Astrocyte of the cerebellum (primary cell): ENCODE data around the gene OSER1.

Experiments used
- DNase-seq: peaks from one replicate; pipeline ENCODE4 v3.0.0-alpha.2; 2011; ENCODE audit warnings: low read depth
- H3K4me3 ChIP-seq: 2 replicates; pipeline ENCODE4 v1.5.1; 2011; ENCODE audit warnings: mild to moderate bottlenecking, low read depth, low read length, moderate library complexity
- in situ Hi-C: cut with HindIII; loops from 2 replicates; pipeline ENCODE4 v1.10.0; 2017; ENCODE audit warnings: low sequenced_read_pairs
- TF ChIP-seq, protein P1 (sequence below): IDR thresholded peaks from 2 replicates; pipeline ENCODE4 v1.5.1; 2012; ENCODE audit warnings: low read length, low read depth, moderate library complexity, mild to moderate bottlenecking; ENCODE audit errors: missing control alignments

The OSER1 gene

DNA sequence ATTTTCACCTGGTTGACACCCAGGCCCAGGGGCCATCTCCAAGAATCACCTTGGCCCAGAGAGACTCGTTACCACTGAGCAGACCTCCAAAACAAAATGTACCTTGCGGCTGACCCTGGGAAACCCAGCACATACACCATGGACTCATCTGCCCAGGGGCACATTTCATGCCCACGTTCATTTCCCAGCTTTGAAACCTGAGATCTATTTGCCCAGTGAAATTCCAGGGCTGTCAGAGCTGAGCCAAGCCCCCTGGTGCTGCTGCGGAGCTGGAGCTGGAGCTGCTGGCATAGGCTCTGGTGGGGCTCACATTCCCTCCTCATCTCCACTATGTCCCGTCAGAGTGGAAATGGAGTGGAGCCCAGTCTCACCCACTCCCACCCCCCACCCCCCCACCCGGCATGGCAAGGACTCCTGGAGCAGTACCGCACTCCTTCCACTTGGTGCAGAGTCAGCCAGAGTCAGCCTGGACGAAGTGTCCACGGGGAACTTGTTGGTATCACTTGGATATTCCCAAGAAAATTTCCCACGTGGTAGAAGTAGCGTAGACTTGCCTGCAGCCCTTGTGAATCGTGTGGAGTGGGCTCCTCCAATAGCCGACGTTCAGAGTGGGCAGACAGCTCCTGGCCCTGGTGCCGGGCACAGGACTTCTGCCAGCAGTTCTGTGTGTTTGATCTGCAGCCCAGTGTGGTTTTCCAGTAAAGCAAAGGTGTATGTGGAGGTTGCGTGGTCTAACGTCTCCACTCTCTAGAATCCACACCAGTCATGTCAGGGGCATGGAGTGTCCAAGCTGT lies 18.1 kb upstream of the OSER1 start:
- no peak for DNase-seq
- TF ChIP-seq, protein P1, sequence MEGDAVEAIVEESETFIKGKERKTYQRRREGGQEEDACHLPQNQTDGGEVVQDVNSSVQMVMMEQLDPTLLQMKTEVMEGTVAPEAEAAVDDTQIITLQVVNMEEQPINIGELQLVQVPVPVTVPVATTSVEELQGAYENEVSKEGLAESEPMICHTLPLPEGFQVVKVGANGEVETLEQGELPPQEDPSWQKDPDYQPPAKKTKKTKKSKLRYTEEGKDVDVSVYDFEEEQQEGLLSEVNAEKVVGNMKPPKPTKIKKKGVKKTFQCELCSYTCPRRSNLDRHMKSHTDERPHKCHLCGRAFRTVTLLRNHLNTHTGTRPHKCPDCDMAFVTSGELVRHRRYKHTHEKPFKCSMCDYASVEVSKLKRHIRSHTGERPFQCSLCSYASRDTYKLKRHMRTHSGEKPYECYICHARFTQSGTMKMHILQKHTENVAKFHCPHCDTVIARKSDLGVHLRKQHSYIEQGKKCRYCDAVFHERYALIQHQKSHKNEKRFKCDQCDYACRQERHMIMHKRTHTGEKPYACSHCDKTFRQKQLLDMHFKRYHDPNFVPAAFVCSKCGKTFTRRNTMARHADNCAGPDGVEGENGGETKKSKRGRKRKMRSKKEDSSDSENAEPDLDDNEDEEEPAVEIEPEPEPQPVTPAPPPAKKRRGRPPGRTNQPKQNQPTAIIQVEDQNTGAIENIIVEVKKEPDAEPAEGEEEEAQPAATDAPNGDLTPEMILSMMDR: no peak
- no peak overlapping the region for H3K4me3 ChIP-seq
- in situ Hi-C loops: no loop called here

DNA sequence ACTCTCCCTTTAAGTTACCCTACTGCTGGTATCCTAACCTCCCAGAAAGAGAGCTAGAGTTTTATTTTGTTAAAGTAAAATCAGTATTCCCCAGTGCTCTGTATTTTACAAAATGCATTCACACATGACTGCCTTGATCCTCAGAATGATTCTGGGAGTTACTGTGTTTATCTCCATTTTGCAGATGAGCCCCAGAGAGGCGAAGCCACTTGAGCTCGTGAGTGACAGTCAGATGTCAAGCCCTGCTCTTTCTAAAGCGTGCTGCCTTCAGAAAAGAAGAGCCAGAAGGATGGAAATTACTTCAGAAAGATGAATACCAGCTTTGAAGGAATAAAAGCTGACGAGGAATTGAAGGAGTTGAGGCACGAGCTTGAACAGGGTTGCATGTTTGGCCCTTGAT lies 14.1 kb upstream of the OSER1 start:
- no peak for DNase-seq
- no peak overlapping the region for H3K4me3 ChIP-seq
- TF ChIP-seq, protein P1: no peak
- in situ Hi-C loops: no loop called here

DNA sequence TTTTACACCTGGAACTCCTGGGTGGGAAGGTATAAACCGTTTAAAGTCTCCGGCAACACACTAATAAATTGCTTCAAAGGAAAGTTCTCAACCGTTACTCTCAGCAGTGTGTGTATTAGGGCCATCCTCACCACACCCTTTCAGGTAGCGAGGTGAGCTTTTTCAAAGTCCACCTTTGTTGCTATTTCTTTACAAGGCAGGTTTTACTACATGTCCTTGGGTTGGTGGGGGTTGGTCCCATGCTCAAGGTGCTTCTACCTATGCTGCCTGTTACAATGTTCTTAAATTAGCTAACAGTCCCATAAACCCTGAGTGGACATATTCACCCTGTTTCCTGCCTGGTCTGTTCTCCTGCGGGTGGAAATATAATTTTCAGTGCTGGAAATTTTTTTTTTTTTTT lies 13.2 kb upstream of the OSER1 start:
- DNase-seq: no peak
- no peak overlapping the region for H3K4me3 ChIP-seq
- TF ChIP-seq, protein P1: no peak
- in situ Hi-C loops: no loop called here

DNA sequence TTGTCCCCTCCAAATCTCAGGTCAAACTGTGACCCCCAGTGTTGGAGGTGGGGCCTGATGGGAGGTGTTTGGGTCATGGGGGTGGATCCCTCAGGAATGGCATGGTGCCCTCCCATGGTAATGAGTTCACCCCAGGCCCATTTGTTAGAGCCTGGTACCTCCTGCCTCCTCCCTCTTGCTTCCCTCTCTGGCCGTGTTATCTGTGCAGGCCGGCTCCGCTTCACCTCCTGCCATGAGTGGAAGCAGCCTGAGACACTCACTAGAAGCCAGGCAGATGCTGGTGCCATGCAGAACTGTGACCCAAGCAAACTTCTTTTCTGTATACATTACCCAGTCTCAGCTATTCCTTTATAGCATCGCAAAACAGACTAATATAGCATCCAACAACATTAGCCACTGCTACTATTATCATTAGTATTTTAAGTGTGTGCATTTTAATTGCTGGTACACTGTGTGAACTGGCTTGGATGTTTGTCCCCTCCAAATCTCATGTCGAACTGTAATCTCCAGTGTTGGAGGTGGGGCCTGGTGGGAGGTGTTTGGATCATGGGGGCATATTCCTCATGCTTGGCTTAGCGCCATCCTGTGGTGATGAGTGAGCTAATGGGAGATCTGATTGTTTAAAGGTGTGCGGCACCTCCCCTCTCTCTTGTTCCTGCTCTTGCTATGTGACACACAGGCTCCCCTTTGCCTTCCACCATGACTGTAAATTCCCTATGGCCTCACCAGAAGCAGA lies 12.2 kb upstream of the OSER1 start:
- H3K4me3 ChIP-seq: no peak overlapping the region
- in situ Hi-C loops: no loop called here
- TF ChIP-seq, protein P1: no peak
- no peak for DNase-seq

DNA sequence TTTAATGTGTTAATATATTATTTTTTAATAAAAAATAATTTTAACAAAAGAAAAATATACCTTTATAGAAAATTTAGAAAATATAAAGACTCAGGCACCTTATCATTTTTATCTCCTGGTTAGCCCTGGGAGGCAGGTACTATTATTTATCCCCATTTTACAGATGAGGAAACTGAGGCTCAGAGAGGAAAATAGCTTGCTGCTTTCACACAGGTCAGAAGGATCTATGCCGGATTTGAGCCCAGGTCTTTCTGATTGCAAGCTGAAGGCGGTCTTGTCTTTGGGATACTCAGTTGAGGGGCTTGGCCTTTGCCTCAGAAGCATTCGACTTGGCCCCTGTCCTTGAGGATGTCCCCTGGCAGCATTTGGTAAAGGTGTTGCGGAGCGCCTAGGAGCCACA lies 11.5 kb upstream of the OSER1 start:
- TF ChIP-seq, protein P1: no peak
- no peak overlapping the region for H3K4me3 ChIP-seq
- in situ Hi-C loops: no loop called here
- no peak for DNase-seq

DNA sequence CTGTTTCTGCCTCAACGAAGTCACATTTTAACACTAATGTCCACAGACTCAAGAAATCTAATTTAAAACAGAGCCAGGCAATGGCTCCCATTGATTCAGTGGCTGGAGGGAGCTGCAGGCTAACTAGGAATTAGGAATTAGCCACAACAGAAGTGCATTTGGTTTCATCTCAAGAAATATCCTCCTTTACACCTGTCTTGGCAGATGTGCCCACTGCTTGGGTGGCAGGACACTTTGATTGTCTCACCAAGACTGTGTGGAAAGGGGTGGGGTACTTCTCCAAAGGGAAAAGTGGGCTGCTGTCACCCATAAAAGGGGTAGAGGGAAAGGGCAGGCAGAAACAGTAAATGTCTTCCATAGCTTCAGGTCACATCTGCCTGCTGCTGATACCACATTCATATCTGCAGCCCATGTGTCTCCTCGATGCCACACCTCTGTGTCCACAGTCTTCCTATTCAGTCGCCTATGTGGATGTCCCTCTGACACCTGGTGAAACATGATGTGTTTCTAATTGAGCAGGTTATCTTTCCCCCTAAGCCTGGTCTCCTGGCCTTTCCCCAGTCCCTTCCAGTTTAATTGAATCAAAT lies 10.9 kb upstream of the OSER1 start:
- DNase-seq: no peak
- TF ChIP-seq, protein P1: no peak
- in situ Hi-C loops: no loop called here
- no peak overlapping the region for H3K4me3 ChIP-seq
